OCI-LY3 (cell line): ENCODE measurements around the gene GCNT2.

Experiments
- EZH2phosphoT487 ChIP-seq: fragments of 200-600 bp; shearing (Covaris generic); IDR thresholded peaks from 2 replicates; pipeline ENCODE4 v1.6.1; 2018; ENCODE audit warnings: antibody characterized with exemption, mixed run types, low read depth
- TF ChIP-seq, protein P1 (sequence below): fragments of 200-600, 300-600 bp; sonication (generic); IDR thresholded peaks from 2 replicates; pipeline ENCODE4 v1.5.1; 2014; ENCODE audit warnings: antibody characterized with exemption, low read length, low read depth

GRCh38 chr6:10545482-10545881 is 24.3 kb downstream of the GCNT2 start:
- TF ChIP-seq, protein P1, sequence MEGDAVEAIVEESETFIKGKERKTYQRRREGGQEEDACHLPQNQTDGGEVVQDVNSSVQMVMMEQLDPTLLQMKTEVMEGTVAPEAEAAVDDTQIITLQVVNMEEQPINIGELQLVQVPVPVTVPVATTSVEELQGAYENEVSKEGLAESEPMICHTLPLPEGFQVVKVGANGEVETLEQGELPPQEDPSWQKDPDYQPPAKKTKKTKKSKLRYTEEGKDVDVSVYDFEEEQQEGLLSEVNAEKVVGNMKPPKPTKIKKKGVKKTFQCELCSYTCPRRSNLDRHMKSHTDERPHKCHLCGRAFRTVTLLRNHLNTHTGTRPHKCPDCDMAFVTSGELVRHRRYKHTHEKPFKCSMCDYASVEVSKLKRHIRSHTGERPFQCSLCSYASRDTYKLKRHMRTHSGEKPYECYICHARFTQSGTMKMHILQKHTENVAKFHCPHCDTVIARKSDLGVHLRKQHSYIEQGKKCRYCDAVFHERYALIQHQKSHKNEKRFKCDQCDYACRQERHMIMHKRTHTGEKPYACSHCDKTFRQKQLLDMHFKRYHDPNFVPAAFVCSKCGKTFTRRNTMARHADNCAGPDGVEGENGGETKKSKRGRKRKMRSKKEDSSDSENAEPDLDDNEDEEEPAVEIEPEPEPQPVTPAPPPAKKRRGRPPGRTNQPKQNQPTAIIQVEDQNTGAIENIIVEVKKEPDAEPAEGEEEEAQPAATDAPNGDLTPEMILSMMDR = no peak
- TF ChIP-seq EZH2phosphoT487 = no peak
